Kasumi-1 (cell line): ENCODE measurements around the gene SH3GL1.

ENCODE experiments used
- DNase-seq, 2 experiments: peaks; one replicate each; lab custom pipeline; 2025; lab: John Stamatoyannopoulos, UW

The SH3GL1 gene

DNA sequence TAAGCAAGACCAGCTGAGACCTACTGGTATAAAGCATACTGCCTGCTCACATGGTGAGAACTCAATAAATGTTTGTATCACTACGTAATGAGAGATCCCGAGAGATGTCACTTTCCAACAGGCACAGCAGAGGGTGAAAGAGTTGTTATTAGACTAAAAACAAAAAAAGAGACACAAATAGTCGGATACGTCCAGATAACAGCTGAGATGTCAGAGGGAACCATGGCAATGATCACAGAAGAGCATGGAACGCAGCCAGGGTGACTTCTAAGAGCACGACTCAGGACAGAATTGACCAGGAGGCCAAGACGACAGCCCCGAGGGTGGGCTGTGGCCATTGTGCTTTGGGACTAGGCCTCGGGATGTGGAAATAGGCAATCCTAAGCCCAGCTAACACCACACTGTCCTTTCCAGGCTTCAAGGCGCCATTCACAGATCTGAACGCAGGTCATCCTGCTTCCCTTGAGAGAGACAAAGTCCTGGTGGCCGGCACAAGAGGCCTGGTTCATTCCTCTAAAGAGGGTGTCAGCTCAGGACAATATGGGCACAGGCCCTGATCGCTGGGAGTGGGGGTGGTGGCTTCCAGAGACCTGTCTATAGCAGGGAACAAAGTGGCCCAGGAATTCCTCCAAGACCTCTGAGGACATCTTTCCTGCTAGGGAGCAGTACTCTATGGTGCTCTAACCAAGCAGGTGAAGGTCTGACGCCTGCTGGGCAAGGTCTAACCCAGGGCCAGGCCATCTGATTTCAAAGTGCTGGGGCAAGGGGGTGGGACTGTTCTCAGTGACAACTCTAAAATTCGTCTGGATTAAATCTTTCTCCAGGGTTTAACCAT lies 3.2 kb downstream of the SH3GL1 start:
- no peak for DNase-seq

DNA sequence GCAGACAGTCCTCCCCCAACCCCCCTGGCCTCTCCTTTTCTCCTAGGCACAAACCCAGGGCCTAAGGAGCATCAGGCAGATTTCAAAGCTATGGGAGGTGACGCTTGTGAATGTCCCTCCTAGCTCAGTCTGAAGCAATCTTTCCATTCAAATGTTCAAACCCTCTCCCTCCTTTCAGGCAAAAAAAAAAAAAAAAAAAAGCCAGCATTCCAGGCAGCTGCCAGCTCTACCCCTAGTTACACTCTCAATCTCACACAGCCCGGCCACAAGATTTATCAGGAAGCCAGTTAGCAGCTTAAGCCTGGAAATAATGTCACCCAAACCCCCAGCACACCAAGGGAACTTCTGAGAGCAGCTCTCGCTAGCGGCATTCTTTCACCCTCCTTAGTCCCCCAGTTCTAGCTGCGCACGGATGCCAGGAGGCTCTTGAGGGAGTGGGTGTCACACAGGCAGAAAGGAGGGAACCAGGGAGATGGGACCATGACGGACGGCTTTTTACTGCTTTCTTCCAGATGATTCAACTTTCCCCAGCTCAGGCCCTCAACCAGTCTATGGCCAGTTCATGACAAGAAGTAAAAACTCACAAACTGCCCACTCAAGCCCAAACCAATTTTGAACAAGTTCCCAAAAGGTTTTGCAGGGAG lies 6.3 kb downstream of the SH3GL1 start:
- DNase-seq, result no peak

DNA sequence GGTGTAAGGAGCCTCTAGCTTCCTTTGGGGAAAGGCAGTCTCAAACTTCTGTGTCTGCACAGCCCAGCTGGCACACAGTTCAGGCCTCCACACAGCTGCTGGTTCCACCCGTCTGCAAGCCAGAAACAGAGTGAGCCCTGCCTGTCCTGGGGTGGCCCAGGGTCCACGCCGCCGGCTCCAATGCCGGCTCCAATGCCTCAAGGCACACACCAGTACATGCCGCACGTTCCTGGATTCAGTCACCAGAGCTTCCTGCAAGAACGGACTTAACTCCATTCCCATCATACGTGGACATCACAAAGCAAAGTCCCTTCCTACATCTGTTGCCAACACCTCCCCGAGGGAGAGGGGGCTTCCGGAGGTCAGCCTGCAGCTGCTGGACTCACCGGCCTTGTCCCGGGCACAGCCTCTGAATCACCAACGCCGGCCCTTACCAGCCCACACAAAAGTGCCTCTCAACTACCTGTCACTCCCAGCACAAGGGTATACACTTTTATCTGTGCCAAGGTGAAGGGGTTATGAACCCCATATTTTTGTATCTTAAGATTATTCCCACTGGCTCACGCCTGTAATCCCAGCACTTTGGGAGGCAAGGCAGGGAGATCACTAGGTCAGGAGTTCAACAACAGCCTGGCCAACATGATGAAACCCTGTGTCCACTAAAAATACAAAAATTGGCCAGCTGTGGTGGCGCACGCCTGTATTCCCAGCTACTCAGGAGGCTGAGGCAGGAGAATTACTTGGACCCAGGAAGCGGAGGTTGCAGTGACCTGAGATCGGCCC lies 8.5 kb downstream of the SH3GL1 start:
- no peak for DNase-seq

- no peak for DNase-seq
Measured at GRCh38 chr19:4391306-4391693, 9.0 kb downstream of the SH3GL1 start.

DNA sequence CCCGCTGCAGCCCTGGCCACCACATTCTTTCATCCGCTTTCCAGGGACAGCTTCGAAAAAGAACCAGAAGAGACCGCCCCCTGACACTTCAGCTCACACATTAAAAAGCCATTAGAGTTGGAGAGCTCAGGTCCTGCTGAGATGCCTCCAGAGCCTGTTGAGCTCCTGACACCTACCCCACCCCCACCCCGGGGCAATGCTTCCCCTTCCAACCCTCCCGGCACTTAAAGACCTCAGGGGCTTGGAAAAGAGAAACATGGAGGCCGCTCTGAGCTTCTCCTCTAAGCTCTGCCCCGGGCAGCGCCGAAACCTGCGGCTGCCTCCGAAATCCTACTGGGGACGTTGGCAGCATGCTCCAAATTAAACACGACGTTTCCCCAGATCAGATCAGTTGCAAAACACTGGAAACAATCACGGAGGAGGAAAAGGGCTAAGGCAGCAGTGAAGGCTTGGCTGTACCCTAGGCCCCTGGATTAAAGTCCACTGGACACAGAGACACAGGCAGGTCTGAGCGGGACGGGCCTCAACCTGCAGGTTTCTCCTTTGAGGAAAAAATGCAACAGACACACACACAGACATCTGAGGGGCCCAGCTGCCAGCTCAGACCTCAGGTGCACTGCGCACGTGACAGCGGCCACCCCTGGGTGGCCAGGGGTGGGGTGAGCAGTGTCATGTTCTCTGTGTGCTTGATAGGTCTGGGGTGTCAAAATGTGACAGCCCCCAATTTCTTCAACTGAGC lies 9.6 kb downstream of the SH3GL1 start:
- peak; percentile 61 to 70 for DNase-seq

DNA sequence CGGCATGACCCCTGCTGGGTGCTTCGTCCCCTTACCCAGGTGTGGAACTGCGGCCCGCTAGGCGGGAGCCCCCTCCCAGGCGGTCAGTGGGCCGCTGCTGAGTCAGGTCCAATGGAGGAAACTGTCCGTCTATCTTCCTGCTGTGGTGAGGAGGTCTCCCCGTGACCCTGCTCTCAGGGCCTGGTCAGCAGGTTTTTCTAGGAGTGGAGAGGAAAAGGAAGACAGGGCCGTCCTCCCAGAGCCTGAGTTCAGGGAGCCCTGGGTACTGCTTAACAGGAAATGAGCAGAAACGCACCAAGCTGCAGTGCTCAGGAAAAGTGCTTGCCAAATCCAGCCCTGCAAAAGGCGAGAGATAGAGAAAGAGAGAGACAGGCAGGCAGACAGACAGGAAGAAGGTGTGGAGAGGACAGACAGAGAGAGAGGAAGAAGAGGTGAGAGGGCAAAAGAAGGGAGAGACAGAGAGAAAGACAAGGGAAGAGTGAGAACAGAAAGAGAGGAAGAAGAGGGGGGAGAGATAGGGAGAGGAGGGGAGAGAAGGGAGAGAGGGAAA lies 10.3 kb downstream of the SH3GL1 start:
- peak; percentile 61 to 70 for DNase-seq

GRCh38 chr19:4389511-4390016 lies 10.8 kb downstream of the SH3GL1 start:
- DNase-seq, result no peak

DNA sequence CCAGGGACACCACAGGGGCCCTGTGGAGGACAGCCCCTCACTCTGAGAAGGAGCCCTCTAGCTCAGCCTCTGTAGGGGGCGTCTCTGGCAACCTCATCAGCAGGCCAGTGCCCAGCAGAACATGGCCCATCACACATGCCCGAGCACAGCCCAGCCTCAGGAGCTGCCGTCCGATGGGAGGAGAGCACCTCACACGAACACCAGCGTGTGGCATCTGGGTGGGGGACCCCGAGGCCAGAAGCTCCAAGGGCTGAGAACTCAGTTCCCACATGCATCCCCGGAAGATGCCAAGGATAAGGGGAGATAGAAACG lies 11.3 kb downstream of the SH3GL1 start:
- no peak for DNase-seq

DNA sequence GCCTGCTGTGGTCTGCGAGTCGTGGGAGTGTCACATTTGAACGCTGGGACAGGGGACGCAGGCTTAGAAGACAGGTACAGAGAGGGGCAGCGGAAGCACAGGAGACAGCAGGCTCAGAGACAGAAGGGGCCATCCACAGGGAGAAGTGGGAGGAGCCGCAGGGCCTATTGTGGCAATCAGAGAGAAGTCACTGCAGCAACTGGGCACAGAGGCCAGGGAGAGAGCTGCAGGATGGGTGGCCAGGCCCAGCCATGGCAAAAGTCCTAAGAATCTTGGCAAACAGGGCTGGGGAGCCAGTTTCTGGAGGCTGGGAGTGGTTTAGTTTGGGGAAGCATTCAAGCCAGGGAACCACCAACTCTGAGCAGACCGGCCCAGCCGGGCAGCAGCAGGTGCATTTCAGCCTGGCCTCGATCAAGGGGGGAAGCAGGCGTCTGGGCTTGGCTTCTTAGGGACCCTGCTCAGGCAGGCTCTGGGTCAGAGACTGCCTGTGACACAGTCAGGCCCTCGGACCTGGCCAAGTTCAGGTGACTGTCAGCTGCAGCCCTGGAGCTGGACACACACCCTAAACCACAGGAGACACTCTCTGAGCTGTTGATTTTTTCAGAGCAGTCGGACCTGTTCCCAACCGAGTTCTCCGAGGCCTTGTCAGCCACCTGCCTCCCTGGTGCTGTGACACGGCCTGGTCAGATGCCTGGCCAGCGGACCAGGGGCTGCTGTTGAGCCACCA lies 11.8 kb downstream of the SH3GL1 start:
- DNase-seq, result no peak

- no peak for DNase-seq
Measured at GRCh38 chr19:4386041-4386782, 14.1 kb downstream of the SH3GL1 start.

DNA sequence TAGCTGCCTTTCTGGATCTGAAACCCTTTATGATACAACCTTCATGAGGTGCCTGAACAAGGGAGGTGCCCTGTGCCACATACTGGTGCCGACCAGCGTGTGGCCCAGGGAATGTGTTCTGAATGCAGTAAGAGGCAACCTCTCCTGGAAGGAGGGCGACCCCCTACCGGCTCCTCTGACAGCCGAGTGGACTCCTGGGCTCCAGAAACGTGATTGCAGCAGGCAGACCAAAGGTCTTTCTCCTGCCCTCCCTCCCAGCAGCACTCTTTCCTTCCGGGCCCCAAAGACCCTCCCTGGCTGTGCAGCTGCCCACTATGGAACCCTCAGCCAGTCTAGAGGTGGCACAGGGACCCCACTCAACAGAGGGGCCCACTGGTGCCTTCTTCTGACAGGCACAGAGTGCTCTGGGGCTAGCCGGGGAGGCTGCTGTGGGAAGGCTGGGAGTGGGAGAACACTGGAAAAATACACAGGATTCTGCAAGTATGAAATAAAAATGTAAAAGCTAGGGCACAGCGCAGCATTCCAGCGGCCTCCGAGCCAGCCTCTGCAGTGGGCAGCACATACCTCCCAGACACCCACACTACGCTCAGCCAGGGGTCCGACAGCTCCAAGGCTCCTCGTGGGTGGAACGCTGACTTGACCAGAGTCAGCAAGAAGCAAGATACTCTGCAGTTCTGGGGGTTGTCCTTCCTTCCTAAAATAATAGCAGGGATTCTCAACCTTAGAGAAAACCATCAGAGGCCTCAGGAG lies 14.9 kb downstream of the SH3GL1 start:
- no peak for DNase-seq

GRCh38 chr19:4380254-4380727 lies 20.1 kb downstream of the SH3GL1 start:
- no peak for DNase-seq

GRCh38 chr19:4379383-4380253 lies 20.7 kb downstream of the SH3GL1 start:
- DNase-seq, result no peak

GRCh38 chr19:4378886-4379285 lies 21.5 kb downstream of the SH3GL1 start:
- DNase-seq, result no peak

GRCh38 chr19:4376991-4377781 lies 23.2 kb downstream of the SH3GL1 start:
- no peak for DNase-seq

DNA sequence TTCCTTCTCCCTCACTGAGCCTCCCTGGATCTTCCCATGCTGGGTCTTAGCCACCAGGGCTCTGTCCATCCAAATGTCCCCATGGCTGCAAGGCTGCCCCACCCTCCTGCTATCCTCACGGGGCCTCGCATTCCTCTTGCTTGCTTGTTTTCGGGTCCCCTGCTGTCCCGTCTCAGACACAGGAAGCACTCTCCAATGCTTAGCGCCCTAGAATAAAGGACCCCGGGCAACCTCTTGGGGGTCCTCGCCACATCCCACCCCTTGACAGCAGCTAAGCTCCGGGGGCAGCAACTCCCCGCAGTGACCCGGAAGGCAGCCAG lies 23.7 kb downstream of the SH3GL1 start:
- no peak for DNase-seq

- no peak for DNase-seq
Measured at GRCh38 chr19:4376028-4376670, 24.2 kb downstream of the SH3GL1 start.
